GM21576 (cell line): Measurements from ENCODE around the gene GPX8.

Experiments
- ATAC-seq: cut with Tn5 transposase; IDR thresholded peaks from one replicate; pipeline ENCODE4 v1.9.1; 2021; ENCODE audit warnings: mild to moderate bottlenecking, moderate library complexity; ENCODE audit not compliant: unreplicated experiment

Gene GPX8

GRCh38 chr5:55172051-55172899, 12.3 kb downstream of the GPX8 start:
- ATAC-seq = peak; percentile 64

GRCh38 chr5:55172937-55173686, 13.1 kb downstream of the GPX8 start, which contains the start of gene CDC20B:
Gene CDC20B, minus strand, starts transcription at chr5:55173177. Its CDS starts 177 bp downstream, at chr5:55173000.
- peak; percentile 69 for ATAC-seq

DNA sequence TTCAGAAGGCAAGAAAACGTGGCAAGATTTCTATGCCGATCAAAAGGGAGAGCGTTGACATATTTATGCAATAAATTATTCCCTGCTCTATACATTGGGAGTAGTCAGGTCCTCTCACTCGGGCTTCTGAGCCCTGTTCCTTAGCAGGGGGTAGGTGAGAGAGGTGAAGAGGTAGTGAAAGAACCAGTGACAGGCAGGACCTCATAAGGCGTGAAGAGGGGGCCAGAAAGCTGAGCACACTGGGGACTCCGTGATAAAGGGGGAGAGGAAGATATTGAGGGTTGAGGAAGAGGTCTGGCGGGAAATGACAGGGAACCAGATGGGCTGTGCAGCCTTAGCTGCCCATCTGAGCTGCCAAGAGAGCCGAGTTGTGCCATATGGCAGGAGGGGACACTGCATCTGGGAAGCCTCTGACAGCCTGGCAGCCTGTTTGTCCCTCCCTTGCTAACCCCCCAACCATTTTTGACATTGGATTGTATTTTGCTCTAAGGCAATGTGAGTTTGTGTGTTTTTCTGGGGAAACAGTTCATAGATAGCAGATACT, 13.8 kb downstream of the GPX8 start:
- ATAC-seq = peak; percentile 11

DNA sequence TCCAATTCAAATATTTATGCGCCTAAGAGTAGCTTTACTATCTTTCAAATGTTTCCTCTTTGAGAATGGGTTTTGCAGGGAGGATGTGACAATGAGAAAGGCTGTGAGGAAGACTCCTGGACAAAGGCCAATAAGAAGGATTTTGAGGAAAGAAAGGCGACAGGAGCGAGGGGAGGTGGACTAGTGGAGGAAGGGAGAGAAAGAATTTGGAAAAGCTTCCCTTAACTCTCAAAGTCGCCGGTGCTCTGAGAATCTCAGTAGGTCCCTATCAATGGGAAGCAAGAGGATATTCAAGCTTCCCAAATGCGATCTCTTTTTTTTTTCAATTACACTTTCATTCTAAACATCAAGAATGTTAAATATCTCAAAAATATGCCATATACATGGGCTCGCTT, 15.8 kb downstream of the GPX8 start:
- ATAC-seq = no peak

- ATAC-seq = no peak
Measured at GRCh38 chr5:55176176-55176818, 16.3 kb downstream of the GPX8 start.

DNA sequence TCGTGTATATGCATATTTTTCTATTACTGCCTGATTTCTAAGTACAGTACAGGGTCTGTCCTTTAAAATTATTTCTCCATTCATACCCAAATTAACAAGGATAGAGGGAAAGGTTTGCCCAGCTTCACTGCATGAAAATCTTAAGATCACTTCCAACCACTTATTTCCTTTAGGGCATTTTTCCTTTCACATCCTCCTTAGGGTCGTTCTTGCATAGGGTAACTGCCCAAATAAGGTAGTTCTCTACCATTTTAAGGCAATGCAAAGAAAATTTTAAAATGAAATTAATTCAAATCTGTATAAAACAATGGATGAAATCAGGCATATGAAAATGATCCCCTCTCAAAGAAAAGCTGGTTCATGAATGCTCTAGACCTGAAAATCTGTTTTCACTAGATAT, 17.1 kb downstream of the GPX8 start:
- no peak for ATAC-seq

- ATAC-seq = no peak
Measured at GRCh38 chr5:55180016-55180415, 20.0 kb downstream of the GPX8 start.

GRCh38 chr5:55187370-55187769, 27.4 kb downstream of the GPX8 start:
- ATAC-seq = no peak

DNA sequence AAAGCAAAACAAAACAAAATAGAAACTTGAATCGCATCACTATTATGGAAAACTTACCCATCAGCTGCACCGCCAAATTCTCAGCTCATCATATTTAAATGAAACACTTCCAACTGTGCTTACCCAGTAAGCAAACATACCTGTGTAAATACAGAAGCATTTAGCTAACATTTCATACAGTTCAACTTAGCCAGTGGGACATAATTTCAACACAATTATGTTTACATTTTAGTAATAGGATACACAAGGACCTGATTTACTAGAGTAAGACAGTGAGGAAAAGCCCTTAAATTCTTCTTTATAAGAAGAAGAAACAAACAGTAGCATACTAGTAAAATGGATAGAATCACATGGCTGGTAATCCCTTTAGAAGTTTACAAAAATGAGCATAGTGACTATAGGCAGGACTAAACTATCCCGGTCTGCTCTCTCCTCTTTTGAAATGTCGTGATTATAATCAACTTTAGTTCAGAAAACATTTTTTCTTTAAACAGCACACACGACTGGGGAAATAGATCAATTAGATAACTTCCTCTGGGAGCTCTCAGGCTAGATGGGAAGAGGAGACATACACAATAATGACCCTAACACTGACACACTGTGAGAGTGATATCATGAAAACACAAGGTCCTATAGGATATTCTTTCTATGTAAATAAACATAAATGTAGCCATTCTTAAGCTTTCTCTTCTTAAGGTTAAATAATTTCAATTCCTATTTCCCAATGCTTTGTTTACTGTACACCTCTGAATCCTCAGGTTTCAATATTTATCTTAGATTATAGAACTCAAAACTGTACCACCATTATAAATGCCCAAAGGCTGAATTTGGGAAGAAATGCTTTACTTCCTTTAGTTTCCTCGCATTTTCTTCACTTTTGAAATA, 28.9 kb downstream of the GPX8 start:
- ATAC-seq = no peak

DNA sequence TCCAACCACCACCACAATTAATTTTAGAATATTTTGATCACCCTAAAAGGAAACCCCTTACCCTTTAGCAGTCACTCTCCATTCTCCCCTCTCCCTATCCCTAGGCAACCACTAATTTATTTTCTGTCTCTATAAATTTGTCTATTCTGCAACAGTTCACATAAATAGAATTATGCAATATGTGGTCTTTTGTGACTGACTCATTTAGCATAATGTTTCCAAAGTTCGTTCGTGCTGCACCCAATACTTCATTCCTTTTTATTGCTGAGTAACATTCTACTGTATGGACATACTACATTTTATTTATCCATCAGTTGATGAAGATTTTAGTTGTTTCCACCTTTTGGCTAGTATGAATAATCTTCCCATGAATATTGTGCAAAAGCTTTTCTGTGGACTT, 31.2 kb downstream of the GPX8 start:
- no peak for ATAC-seq

GRCh38 chr5:55205001-55205400, 45.0 kb downstream of the GPX8 start:
- no peak for ATAC-seq

DNA sequence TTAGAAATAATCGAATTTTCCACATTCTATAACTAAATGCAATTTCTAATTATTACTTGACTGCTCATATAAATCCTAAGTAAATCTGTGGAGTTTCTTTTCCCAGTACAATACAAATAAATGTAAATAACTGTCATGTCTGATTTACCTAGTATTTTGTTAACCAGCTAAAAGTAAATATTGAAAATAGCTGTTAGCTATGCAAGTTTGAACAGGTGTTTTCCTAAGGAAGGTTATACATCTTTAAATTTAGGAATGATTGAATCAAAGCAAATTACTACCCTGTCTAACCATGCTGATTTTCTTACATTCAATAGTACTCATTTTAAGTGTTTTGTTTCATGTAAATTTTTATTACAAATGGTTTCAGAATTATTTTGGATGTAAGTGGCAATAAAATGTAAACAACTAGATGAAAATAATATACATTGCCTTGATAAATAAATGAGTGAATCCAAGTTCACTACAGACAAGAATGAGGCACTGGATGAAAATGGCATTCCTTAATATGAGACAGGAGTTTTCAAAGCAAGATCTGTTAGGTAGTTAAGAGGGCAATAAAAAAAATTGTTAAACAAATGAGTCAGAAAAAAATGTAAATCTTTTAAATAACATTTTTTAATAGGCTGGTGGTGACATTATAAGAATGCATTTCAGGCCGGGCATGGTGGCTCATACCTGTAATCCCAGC, 51.4 kb downstream of the GPX8 start:
- ATAC-seq = no peak
